ENCODE results near the gene ILKAP.

DNA sequence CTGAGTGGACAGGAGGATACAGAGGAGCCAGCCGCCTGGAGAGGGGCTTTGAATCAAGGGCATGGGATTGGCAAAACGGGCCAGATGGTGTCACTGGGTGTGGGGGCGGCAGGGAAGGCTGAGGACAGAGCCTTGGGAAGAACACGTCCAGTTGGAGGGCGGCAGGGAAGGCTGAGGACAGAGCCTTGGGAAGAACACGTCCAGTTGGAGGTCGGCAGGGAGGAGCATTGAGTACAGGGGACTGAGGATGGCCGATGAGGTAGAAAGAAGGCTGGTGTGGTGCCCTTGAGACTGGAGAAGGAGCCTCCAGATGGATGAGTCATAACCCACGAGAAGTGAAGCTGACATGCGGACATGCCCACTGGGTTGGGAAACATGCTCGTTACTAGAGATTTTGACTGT is 31.8 kb upstream of the ILKAP start:
- TF ChIP-seq, protein P1, sequence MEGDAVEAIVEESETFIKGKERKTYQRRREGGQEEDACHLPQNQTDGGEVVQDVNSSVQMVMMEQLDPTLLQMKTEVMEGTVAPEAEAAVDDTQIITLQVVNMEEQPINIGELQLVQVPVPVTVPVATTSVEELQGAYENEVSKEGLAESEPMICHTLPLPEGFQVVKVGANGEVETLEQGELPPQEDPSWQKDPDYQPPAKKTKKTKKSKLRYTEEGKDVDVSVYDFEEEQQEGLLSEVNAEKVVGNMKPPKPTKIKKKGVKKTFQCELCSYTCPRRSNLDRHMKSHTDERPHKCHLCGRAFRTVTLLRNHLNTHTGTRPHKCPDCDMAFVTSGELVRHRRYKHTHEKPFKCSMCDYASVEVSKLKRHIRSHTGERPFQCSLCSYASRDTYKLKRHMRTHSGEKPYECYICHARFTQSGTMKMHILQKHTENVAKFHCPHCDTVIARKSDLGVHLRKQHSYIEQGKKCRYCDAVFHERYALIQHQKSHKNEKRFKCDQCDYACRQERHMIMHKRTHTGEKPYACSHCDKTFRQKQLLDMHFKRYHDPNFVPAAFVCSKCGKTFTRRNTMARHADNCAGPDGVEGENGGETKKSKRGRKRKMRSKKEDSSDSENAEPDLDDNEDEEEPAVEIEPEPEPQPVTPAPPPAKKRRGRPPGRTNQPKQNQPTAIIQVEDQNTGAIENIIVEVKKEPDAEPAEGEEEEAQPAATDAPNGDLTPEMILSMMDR (IDR thresholded peaks at IDR 0.05), result no peak
- no peak for TF ChIP-seq POLR2AphosphoS5 (IDR thresholded peaks at IDR 0.05; ENCODE audit: low read depth, low read length)

All from Panc1 (cell line).